Stimulated activated CD8-positive, alpha-beta memory T cell treated with anti-CD3 and anti-CD28 coated beads, Interleukin-4, amount 100 ng/mL, for 1 hour (primary cell): ENCODE results near the gene ZYX.
A peak's percentile ranks its signal among the peaks of the same experiment; 100 is the strongest.

ENCODE experiments used
- DNase-seq, 2 donors: peaks; one replicate each; pipeline ENCODE4 v3.0.0-alpha.2; 2020; ENCODE audit warnings: low read depth in 2 of 2, low spot score in 1 of 2

Gene ZYX

GRCh38 chr7:143380646-143381426 is at the start of gene ZYX:
ZYX (plus strand) TSS chr7:143381345; CDS start chr7:143381572, 227 bp downstream.
- DNase-seq = peak; percentile 69 to 76

- DNase-seq = no peak
Observed at GRCh38 chr7:143334244-143334643, 46.9 kb upstream of the ZYX start.

DNA sequence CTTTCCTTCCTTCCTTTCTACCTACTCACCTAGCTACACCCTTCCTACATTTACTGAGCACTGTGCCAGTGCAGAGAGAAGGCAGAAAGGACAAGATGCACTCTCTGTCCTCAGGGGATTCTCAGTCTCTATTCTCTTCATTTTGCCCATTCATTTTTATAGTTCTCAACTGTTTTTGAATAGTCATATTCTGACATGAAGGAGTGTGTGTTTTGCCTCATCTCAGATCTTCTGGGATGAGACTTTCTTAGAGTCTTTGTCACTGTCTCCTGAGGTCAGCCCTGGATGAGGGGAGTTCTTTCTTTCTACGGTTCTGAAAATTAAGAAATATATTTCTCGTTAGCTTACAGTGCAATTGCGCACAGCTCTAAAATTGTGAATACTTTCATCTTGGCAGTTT is 43.9 kb upstream of the ZYX start:
- DNase-seq = no peak

DNA sequence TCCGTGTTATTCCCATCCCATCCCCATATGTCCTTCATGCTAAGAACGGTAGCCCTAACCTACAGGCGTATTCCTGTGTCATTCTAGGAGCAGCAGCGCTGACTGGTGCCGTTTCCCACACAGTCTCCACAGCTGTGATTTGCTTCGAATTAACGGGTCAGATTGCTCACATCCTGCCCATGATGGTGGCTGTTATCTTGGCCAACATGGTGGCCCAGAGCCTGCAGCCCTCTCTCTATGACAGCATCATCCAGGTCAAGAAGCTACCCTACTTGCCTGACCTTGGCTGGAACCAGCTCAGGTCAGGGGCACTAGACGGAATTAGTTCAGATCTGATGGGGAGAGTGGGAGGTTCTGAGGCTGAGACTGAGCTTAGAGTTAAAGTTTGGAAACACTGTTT is 39.3 kb upstream of the ZYX start:
- DNase-seq = no peak

DNA sequence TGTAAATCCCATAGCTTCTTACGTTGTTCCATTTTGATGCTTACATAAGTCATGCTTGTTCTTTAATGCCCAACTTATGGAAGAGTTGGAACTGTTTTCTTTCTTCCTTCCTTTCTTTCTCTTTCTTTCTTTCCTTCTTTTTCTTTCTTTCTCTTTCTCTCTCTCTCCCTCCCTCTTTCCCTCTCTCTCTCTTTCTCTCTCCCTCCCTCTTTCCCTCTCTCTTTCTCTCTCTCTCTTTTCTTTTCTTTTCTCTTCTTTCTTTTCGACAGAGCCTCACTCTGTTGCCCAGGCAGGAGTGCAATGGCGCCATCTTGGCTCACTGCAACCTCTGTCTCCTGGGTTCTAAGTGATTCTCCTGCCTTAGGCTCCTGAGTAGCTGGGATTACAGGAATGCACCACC is 37.5 kb upstream of the ZYX start:
- no peak for DNase-seq

DNA sequence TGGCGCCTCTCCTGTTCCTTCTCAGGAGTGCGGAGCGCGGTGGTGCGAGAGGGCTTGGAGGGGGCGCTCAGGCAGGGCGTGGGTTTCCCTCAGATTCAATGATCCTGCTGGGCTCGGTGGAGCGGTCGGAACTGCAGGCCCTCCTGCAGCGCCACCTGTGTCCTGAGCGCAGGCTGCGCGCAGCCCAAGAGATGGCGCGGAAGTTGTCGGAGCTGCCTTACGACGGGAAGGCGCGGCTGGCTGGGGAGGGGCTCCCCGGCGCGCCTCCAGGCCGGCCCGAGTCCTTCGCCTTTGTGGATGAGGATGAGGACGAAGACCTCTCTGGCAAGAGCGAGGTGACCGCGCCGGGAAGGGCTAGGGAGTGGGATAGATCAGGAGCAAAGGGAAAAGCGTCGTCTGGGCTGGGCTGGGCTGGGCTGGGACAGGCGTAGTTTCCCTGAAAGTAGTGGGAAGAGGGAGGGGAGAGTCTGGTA is 35.7 kb upstream of the ZYX start:
- DNase-seq = peak; percentile 22 to 36

- no peak for DNase-seq
Observed at GRCh38 chr7:143346018-143346417, 35.1 kb upstream of the ZYX start.

DNA sequence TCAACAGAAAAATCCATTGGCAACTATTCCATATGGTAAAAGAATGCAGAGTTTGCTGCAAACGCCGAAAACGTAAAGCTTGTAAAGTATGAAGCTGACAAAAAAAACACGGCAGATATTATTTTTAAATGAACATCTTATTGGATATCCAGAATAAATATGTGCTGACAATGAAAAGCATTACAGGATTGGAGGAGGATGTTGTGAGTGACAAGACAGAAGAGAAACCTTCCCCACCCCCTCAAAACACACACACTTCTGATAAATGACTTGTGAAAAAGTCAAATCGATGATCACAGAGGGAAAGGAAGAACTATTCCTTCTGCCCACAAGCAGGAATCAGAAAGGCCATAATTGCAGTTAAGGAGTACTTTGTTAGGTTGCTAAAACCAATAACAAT is 33.2 kb upstream of the ZYX start:
- no peak for DNase-seq

GRCh38 chr7:143351060-143351459 is 30.1 kb upstream of the ZYX start:
- DNase-seq = no peak

GRCh38 chr7:143351574-143351973 is 29.6 kb upstream of the ZYX start:
- DNase-seq = no peak

DNA sequence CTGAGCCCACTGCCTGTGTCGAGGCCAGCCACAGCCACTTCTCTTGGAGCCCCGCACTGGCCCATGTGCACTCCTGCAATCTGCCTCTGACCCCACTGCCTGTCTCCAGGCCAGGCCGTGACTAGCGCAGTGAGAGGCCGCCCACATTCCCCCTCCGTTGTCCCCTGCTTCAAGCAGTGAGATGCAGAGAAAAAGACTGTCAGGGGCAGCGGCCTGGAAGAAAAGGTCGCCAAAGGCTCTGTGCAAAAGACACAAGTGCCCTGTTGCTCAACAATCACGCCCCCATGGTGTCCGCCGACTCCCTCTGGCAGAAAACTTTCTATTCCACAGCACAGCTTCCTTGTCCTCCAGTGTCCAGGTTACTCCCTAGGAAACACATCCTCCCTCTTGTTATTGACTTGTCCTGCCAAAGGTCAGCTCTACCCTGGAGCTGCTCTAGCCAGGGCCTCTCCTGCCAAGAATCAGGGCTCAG is 28.6 kb upstream of the ZYX start:
- no peak for DNase-seq

- DNase-seq = no peak
Observed at GRCh38 chr7:143354376-143354775, 26.8 kb upstream of the ZYX start.

- DNase-seq = no peak
Observed at GRCh38 chr7:143354965-143355364, 26.2 kb upstream of the ZYX start.

DNA sequence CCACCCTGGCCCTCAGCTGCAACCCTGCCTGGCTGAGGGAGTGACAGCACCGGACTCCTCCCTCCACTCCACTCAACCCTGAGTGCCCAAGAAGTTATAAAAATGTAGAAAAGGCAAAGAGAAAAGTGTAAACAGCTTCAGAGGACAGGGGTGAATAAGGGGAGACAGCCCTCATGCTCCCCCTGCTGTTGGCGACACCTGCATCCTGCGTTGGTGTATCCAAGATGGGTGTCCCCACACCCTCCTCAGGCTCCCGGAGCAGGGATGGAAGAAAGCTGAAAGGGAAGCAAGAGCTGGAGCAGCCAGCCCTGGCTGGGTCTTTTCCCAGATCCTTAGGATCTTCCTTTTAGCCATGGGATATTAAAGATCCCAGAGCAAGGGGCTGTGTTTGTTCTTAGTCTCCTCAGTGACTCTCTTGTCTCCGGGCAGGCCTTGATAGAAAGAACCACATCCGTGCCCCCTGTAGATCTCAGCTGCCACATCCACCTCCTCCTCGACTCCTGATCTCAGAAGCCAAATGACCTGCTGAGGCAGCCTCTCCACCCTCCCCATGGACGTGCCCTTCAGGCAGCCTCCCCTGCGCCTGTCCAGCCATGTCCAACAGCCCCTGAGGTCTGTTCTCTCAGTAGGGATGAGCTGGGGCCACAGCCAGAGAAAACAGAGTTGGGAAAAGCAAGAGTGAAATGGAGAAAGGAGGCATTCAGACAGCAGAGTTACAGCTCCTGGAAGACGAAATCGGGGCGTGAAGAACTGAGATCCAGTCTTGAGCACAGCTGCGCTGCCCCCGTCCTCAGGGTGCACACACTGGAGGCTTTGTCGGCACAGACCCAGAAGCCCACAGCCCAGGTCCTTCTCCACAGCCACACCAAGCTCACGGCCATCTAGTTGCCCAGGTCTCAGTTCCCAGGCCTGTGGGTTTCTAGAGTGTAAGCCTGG is 25.4 kb upstream of the ZYX start:
- DNase-seq = no peak

- DNase-seq = no peak
Observed at GRCh38 chr7:143356414-143357050, 24.6 kb upstream of the ZYX start.

DNA sequence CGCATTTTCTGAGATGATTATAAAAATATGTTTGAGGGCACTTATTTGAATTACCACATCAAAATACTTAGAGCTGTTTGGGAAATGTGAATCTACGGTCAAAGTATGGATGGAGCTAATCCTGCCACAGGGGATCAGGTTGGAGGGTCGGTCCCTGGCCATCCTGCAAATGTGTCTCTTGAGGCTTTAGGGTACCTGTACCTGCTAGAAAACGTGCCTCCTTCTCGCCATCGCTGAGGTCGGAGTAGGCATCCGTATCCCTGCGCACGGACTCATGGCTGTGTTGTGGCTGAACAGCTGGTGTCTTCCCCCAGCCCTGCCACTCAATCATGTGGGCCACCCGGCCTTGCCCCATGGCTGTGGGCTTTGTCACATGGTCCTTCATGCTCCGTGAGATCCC is 22.5 kb upstream of the ZYX start:
- no peak for DNase-seq

DNA sequence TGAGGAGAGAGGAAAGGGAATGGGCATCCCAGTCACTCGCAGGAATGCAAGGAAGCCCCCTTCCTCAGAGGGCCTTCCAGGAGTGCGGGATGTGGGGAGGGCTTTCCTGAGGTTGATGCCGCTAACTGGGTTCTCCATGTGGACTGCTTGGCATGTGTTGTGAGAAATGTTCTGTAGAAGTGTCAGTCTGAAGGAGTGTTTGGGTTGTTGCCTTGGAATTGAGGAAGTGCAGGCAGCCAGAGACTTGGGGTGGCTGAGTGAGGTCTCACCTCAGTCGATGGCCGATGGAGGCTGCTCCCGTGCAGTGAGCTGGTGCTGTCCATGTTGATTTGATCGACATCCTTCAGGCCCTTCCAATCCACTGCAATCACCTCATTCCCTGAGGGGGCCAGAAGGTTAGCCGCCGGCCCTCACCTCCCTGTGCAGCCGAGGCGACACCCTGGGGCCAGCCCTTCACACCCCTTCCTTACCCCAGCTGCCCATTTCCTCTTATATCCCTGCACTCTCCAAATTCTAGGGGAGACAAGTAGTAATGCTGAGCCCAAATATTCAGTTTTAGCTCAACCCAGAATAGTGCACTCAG is 21.3 kb upstream of the ZYX start:
- DNase-seq = no peak

DNA sequence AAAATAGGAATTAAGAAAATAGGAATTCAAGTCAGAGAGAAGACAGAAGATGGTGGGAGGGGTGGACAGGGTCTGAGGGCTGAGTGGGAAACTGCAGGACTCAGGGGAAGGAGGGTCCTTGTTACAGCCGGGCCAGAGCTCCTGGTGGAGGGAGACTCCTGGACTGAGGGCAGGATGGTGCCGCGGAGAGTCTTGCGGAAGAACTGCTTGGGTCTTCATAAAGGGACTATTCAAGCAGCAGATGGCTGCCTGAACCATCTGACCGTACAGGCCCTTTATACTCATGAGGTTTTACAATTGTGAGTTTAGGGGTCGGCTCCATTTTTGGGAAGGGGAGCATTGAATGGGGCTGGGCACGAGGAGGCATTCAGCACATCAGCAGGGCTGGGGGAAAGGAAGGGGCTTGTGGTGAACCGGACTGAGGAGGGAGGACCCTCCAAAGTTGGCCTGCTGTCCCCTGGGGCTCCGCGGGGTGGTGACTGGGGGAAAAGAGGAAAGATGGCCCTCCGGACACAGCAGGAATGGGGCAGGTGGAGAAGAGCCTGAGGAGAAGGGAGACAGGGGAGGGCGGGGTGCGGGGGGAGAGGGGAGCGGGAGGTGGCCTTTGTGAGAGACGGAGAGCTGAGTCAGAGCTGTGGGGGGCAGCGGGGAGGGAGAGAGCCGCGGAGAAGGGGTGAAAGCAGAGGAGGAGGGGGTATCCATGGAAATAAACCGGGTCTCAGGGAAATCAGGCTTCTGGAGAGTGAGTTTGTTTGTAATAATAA is 20.2 kb upstream of the ZYX start:
- DNase-seq = no peak

- no peak for DNase-seq
Observed at GRCh38 chr7:143361552-143362130, 19.5 kb upstream of the ZYX start.
